Measurements from ENCODE around the gene GABRB1.
"Not testable (repeated sequence)": the region's sequence is repeated elsewhere in the genome, so short reads cannot be mapped to it uniquely, and the experiment has no call there.

The GABRB1 gene

DNA sequence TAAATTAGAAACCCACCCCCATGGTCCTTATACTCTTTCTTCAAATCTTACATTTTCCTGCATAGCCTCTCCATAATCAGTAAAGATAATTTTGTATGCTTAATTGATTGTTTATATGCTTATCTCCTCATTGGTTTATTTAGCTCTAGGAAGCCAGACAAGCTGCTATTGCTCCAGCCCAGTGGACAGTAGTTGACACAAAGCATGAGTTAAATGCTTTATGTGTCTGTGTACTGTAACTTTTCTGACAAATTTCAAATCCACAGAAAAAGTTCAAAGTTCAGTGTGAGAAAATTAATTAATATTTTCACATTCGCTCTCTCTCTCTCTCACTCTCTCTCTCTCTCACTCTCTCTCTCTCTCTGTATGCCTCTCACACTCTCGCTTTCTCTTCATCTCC, 181.7 kb downstream of the GABRB1 start:
- no peak for DNase-seq (ENCODE audit: low spot score)

DNA sequence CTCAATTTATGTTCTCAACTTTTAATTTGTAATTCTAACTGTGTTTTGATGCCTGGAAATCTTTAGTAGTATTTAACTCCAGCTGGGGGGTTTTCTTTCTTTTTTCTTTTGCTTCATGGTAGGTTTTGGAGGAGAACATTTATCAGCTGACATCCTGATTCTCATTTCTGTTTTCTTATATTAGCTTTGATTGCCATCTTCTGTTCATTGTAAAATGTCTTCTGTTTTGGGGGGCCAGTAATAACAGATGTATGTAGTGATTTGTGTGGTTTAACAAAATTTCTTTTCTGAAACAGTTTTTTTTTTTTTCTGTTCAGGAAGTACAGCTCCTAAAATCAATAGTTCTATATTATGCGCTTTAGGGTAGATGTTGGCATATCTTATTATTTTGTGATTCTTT, 182.2 kb downstream of the GABRB1 start:
- DNase-seq (ENCODE audit: low spot score) = no peak

DNA sequence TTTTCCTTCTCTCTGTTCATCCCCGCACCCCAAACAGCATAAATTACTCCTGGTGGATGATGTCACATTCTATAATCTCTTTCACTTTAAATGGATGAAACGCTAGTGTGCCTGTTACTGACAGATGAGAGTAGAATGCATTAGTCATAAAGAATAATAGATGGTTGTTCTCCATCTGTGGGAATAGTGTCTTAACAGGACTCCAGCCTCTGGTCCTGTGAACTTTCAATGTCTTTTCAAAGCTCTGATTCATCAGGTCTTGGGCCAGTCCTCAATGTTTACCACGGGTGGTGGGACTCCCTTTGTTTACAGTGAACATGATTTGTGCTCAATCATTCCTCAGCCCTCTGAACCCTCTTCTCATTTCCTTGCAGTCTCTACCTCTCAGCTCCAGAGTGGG, 182.6 kb downstream of the GABRB1 start:
- DNase-seq (ENCODE audit: low spot score) = no peak

DNA sequence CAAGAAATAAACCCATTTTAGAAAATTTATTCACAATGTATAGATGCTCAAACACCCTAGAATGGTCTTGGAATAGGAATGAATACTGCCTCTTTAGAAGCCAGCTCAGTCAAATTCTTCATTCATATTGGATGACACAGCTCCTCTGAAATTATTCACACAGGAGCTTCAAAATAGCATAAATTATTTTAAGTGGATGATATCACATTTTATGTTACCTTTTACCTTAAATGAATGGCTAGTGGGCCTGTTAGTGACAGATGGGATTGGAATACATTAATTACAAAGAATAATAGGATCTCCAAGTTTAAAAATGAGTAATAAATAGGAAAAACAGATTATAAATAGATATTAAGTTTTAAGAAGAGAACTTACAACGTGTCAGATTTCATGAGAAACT, 184.4 kb downstream of the GABRB1 start:
- DNase-seq (ENCODE audit: low spot score) = no peak

DNA sequence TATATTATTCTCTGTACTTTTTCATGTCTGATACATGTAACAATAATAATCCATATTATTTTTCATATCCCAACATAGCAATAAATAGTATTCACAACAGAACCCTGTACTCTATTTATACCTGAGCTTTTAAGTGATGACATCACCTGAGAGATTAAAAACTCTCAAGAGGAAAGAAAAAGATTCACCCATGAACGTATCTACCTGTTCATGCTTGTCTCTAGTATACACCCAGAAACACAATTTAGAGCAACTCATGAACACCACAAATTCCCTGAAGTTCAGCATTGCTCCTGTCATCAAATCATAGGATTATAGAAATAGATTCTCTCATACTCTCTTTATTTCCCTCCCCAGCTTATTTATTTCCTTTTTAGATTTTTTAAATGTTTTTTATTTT, 185.9 kb downstream of the GABRB1 start:
- no peak for DNase-seq (ENCODE audit: low spot score)

DNA sequence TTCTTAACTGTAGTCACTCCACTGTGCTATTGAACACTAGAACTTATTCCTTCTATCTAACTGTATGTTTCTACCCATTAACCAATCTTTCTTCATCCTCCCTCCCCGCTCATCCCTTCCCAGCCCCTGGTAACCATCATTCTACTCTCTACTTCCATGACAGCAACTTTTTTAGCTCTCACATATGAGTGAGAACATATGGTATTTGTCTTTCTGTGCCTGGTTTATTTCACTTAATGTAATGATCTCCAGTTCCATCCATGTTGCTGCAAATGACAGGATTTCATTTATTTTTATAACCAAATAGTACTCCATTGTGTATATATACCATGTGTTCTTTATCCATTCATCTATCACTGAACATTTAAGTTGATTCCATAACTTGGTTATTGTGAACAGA, 186.5 kb downstream of the GABRB1 start:
- no peak for DNase-seq (ENCODE audit: low spot score)

DNA sequence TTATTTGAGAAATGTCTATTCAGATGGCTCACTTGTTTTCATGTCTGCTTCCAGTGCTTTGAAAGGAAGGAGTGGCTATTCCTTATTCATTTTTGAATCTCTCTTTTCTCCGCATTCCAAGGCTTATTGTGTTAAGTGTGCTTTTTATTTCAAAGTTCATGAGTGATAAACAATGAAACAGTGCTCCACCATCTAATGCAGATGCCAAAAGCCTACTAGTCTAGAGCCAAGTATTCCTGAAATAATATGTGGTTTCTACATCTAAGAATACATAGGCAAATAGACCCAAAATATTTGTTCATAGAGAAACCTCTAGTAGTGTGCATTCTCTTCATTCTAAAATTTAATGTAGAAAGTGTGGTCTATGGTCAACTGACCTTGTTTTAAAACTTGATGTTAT, 187.3 kb downstream of the GABRB1 start:
- no peak for DNase-seq (ENCODE audit: low spot score)

DNA sequence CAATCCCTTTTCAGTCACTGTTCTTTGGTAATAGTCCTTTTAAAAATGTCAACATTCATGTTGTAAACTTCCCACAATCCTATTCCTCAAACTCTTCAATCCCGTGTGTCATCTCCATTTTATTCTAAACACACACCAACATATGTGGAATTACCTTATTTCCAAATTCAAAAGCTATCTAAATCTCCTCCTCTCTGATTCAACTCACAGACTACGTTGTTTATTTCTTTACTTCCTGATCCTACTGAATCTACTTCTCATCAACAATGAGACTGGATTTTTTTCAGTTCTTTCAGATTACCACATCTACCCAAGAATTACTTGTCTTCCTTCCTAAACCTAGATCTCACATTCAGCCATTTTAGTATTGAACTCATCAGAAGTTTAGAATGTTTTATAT, 188.2 kb downstream of the GABRB1 start:
- DNase-seq (ENCODE audit: low spot score) = no peak

DNA sequence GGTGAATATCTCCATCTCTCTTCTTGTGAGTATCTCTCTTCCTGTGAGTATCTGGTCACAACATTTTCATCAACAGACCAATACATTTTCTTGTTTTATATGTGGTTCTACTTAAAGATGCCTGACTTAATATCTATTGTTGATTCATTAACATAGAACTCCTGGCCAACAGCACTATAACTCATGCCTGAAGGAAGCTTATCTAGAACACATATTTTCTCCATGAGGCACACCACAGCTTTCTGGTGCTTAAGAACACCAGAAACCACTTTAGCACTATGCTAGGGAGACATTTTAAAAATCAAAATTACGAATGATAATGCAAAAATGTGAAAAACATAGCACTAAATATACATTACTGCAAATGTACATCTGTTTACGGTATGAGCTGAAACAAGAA, 190.4 kb downstream of the GABRB1 start:
- no peak for DNase-seq (ENCODE audit: low spot score)

DNA sequence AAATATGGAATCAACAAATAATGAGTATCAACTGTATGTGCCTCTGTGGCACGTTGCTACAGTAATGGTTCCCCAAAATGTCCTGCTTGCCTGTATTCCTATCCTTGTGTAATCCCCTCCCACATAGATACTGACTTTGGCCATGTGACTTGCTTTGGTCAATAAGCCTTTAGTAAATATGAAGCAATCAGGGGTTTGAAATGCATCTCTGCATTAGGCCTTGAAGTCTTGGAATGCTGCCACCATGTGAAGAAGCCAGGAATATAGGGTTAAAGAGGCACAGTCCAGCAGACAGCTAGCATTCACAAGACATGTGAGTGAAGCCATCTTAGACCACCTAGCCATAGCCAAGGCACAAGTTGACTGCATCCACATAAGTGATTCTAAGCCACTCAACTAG, 190.9 kb downstream of the GABRB1 start:
- no peak for DNase-seq (ENCODE audit: low spot score)

DNA sequence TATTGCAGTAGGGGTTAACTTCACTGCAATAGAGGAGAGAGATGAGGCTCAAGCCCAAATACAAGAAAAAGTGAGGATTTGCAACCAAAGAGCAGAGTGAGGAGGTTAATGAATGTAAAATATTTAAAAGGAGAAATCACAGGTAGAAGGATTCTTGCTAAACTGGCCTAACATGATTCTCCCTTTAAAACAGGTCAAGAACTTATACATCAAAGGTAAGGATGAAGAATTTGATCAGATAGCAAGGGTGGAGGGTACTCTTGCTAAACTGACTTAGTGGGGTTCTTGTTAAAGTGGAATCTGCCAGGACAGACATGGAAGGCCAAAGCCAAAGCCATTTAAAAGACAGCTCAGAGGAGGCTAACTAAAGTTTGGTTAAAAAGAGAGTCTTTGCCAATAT, 193.0 kb downstream of the GABRB1 start:
- no peak for DNase-seq (ENCODE audit: low spot score)

DNA sequence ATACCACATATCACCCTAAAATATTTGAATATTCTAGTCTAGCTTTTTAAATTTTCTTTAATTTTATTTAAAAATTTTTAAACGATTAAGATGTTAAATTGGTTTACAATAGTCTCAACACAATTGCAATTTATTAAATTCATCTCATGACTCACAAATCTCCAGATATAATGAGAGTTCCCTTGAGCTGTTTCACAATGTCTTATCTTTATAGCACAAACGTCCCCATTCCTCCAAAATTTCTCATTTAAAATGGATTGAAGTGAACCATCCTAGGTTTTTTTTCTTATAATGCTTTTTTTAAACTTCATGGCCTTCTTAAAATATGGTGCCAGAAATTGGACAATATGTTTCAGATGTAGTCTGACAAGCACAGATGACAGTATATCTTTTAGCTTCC, 204.4 kb downstream of the GABRB1 start:
- DNase-seq (ENCODE audit: low spot score) = no peak

DNA sequence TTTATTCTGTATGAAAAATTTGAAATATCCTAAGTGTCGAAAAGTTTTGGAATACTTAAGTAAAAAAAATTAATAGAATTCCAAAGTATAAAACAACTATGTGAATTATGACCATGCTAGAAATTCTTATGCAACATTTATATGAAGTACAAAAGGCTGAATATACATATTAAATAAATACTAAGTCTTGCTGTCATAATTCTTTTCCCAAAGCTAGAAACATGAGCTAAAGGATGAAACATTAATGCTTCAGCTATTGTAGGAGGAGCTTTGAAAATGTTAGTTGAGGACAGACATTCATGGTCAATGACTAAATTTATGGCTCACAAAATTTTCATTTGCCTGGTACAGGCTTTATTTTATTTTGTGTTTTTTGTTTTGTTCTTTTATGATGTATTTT, 207.3 kb downstream of the GABRB1 start:
- DNase-seq (ENCODE audit: low spot score) = no peak

DNA sequence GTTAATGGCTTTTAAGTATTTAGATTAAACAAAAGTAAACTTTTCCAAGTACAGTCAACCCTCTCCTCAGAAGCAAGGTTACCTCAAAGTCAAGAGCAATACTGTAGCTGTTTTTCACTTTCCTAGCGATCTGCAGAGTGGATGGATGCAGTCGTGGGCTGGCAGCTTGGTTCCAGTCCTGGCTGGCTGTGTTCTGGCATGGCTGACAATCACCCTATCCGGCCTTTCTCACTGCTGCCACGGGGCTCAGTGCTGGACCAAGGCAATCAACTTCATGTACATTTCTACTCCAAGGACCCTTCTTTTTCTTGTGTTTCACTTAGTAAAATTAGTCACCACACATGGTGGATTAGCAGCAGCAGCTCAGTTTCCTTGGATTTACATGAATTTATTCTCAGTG, 208.3 kb downstream of the GABRB1 start:
- no peak for DNase-seq (ENCODE audit: low spot score)

DNA sequence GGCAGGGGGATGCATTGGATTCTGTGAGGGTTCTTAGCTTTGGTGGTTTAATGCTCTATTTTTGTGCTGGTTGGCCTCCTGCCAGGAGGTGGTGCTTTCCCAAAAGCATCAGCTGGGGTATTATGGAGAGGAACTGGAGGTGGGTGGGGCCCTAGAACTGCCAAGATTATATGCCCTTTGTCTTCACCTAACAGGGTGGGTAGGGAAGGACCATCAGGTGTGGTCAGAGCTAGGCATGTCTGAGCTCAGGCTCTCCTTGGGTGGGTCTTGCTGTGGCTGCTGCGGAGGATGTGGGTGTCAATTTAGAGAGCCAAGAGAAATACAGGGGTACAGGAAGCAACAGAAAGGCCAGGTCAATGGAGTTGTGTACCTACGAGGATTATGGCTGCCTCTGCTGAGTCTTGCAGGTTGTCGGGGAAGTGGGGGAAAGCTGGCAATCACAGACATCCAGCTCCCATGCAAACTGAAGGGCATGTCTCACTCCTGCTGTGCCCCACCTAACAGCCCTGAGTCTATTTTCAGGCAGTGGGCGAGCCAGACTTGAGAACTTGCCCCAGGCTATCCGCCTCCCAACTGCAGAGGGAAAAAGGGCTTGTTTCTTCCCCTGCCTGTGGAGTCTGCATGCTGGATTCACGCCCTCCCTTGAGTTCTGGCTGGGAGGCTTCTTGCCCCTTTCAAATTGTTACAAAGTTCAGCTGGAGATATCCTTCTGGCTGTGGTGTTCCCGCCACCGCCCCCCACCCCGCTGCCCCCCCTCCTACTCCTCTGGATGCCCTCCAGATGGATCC, 220.2 kb downstream of the GABRB1 start:
- DNase-seq (ENCODE audit: low spot score) = no peak

DNA sequence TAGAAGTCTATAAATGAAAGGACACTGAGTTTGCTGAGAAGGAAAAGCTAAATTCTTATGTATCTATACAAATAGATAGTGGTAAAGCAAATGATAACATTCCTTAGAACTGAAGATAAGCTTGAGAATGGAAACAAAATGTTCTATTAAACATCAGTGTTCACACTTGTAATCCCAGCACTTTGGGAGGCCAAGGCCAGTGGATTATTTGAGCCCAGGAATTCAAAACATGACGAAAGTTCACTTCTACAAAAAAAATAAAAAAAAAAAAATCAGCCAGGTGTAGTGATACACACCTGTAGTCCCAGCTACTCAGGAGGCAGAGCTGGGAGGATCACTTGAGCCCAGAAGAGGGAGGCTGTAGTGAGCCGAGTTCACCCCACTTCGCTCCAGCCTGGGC, 232.4 kb downstream of the GABRB1 start:
- no peak for DNase-seq (ENCODE audit: low spot score)

DNA sequence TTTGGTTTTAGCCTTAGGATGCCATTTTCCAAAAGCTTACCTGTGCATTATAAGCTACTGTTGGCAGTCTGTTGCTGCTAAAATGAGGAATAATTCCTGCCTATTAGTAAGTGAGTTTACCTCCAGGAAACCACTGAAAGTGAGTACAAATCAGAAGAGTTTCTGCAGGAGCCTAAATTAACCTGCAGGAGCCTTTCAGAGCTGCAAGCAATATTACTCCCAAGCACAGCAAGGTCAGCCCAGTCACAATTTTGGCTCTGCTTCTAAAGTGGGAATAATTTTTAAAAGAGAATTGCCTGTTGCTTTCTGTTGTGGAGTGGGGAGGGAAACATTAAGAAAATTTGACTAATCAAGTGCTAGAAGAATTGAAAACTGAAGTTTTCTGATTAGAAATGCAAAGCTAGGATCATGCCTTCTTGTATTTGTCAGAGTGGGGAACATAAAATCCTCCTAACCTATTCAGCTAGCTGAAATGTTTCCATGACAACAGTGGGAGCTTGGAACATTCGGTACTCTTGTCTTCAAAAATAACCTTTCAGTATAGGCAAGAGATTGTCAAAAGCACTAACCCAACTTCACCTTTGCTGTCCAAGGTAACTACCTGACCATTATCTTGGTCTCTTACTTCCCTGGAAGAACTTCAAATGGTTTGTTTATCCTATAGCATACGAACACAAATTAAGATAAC, 239.0 kb downstream of the GABRB1 start:
- no peak for DNase-seq (ENCODE audit: low spot score)

DNA sequence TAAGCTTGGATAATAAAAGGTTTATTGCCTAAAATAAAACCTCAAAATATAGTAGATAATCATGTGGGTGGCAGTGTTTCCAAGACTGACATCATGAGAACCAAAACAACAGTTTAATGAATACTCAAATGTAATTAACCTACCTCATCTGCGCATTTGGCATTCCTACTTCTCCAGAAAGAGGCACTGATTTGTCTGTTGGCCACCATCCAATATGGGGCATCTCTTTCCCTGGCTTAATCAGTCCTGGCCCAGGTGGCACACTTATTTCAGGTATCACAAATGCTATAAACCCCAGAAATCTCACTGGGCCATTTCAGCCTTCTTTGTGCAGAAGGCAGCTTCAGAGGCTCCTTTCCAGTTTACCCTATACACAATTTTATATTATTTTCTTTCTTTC, 239.9 kb downstream of the GABRB1 start:
- no peak for DNase-seq (ENCODE audit: low spot score)

DNA sequence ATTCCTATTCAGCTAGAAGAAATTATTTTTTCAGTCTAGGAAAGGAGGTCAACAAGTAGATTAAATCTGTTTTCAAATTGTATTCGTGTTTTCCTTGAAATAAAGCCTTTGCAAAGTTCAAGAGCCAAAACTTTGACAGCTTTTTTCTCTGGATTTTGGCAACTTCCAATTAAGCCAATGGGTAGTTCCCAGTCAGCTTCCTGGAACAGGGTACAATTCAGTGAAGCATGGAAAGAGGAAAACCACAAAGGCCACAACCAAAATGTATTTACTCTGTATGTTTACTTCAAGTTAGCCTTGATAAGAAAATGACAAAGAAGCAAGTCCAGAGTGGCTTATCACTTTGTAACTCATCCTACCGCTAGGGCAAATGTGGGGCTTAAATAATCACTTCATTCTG, 243.5 kb downstream of the GABRB1 start:
- DNase-seq (ENCODE audit: low spot score) = no peak

DNA sequence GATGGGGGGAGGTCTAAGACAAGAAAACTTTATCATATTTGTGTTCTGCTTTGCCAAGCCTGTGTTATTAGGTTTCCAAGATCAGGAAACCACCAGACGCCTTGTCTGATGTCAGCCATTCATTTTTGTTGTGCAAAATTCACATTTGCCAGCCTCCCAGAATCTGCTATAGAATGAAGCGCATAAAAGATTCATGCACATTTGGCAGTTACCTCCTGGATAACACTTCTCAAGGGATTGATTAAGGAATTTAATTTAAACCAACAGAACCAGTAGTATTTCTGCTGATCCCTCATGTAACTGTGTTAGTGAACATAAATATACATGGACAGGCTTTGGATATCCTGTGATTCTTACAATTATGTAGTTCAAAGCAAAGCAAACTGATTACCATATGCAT, 244.2 kb downstream of the GABRB1 start:
- DNase-seq (ENCODE audit: low spot score) = no peak

DNA sequence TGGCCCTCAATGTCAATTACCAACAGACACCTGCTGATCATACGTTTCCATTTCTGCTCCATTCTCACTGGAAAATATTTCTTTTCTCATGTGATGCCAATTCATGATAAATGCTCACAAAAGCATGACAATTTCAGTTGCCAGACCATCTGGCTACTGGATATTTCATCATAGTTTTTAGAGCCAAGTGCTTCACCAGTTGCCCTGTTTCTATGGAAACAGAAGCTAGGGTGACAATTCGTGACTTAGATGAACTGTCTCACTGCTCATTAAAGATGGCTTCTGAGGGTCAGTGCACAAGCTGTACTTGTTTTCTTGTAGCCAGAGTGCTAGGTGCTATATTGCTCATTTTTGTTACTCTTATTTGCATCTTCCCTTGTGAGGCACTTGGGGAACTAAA, 247.3 kb downstream of the GABRB1 start:
- DNase-seq (ENCODE audit: low spot score) = no peak

DNA sequence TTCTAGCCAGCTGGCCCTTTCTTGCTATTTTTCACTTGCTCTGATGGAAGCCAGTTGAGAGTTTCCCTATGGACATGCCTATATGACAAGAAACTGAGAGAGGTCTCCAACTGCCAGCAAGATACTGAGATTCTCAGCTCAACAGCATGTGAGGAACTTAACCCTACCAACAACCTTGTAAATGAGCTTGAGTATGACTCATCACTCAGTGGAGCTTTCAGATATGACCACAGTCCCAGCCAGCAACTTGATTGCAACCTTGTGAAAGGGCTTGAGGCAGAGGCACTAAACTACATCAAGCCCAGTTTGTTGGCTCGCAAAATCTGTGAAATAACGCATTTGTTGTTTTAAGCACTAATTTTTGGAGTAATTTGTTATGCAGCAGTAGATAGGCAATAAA, 256.4 kb downstream of the GABRB1 start:
- DNase-seq (ENCODE audit: low spot score) = no peak

DNA sequence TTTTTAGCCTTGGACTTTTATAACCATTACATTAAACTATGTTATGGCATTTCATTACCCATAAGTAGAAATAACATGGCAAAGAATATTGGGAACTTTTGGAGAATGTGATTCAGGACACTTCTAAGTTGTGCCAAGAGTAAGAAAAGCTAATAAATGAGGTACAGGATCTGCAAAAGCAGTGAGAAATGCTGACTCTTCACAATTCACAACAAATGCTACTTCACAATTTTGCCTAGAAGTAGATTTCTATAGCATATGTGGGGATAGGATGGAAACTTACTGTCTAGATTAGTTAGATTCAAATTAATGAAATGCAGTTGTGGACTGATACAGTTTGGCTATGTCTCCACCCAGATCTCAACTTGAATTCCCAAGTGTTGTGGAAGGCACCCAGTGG, 258.4 kb downstream of the GABRB1 start:
- no peak for DNase-seq (ENCODE audit: low spot score)

DNA sequence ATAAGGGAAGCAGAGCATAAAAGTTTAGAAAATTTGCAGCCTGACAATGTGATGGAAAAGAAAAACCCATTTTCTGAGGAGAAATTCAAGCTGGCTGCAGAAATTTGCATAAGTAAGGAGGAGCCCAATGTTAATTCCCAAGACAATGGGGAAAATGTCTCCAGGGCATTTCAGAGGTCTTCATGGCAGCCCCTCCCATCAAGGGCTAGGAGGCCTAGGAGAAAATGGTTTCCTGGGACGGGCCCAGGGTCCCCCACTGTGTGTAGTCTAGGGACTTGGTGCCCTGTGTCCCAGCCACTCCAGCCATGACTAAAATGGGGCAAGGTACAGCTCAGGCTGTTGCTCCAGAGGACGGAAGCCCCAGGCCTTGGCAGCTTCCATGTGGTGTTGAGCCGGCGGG, 259.5 kb downstream of the GABRB1 start:
- not testable (repeated sequence) for DNase-seq (ENCODE audit: low spot score)

Measured in CD4-positive, alpha-beta T cell treated with Interleukin-15 for 4 hours (primary cell).